Liver (tissue), 9 donors: ENCODE measurements around the gene C10orf67. TPM values are rescaled to one million over a fixed set of nuclear protein-coding genes. Genes with fewer than 3 reads are reported as not detected.

Experiments used
- DNase-seq: peaks from one replicate; pipeline ENCODE4 v3.0.0-alpha.2; 2017; ENCODE audit warnings: low spot score
- H3K27ac ChIP-seq, 2 donors: one replicate each; pipeline ENCODE4 v1.7.0; 2013; ENCODE audit warnings: inconsistent platforms in 2 of 2, low read length in 2 of 2, control low read depth in 1 of 2, low read depth in 1 of 2, mild to moderate bottlenecking in 1 of 2
- H3K27me3 ChIP-seq, 4 donors: one replicate each; pipeline versions ENCODE4 v1.6.1 to v1.7.0; 2013; ENCODE audit warnings: low read length in 3 of 4, inconsistent platforms in 1 of 4, mild to moderate bottlenecking in 1 of 4, moderate library complexity in 1 of 4; ENCODE audit not compliant: control insufficient read depth in 4 of 4, insufficient read depth in 4 of 4
- H3K36me3 ChIP-seq, 4 donors: one replicate each; pipeline versions ENCODE4 v1.6.1 to v1.7.0; 2013; ENCODE audit warnings: low read length in 3 of 4, mild to moderate bottlenecking in 3 of 4, low read depth in 1 of 4, moderate library complexity in 1 of 4; ENCODE audit not compliant: control insufficient read depth in 4 of 4, insufficient read depth in 3 of 4
- H3K4me1 ChIP-seq, 4 donors: one replicate each; pipeline versions ENCODE4 v1.6.1 to v1.7.0; 2013; ENCODE audit warnings: low read length in 3 of 4, mild to moderate bottlenecking in 3 of 4, moderate library complexity in 1 of 4; ENCODE audit not compliant: control insufficient read depth in 4 of 4, insufficient read depth in 4 of 4
- H3K4me3 ChIP-seq, 3 donors: one replicate each; pipeline versions ENCODE4 v1.6.1 to v1.7.0; 2013; ENCODE audit warnings: low read length in 3 of 3, control low read depth in 1 of 3, low read depth in 1 of 3, mild to moderate bottlenecking in 1 of 3
- H3K9ac ChIP-seq, 2 donors: one replicate each; pipeline ENCODE4 v1.7.0; 2013; ENCODE audit warnings: low read length in 2 of 2, mild to moderate bottlenecking in 2 of 2, moderate library complexity in 2 of 2, control low read depth in 1 of 2, low read depth in 1 of 2
- H3K9me3 ChIP-seq, 4 donors: one replicate each; pipeline versions ENCODE4 v1.6.1 to v1.7.0; 2013; ENCODE audit warnings: low read length in 3 of 4; ENCODE audit not compliant: control insufficient read depth in 4 of 4
- CTCF ChIP-seq: fragments of 150-350 bp; IDR thresholded peaks from 2 replicates; pipeline ENCODE4 v1.5.1; 2017; ENCODE audit warnings: improper control_type of control experiment, low read depth, low read length; ENCODE audit not compliant: missing input control
- EGR1 ChIP-seq, 2 donors: IDR thresholded peaks; 2 replicates each; pipeline ENCODE4 v1.6.1; 2016 to 2018; ENCODE audit warnings: antibody characterized with exemption in 2 of 2, low read depth in 2 of 2
- FOXA2 ChIP-seq: IDR thresholded peaks from 2 replicates; pipeline ENCODE4 v1.6.1; 2016; ENCODE audit warnings: antibody characterized with exemption
- HNF4A ChIP-seq, 2 donors: conservative IDR thresholded peaks; 2 replicates each; pipeline ENCODE4 v1.6.1; 2016; ENCODE audit warnings: antibody characterized with exemption in 2 of 2, mild to moderate bottlenecking in 2 of 2
- JUND ChIP-seq, 2 donors: IDR thresholded peaks; 2 replicates each; pipeline ENCODE4 v1.6.1; 2016; ENCODE audit warnings: antibody characterized with exemption in 2 of 2
- MAX ChIP-seq: IDR thresholded peaks from 2 replicates; pipeline ENCODE4 v1.6.1; 2016; ENCODE audit warnings: antibody characterized with exemption
- NR2F2 ChIP-seq: IDR thresholded peaks from 2 replicates; pipeline ENCODE4 v1.6.1; 2016; ENCODE audit warnings: antibody characterized with exemption
- RAD21 ChIP-seq, 2 donors: IDR thresholded peaks; 2 replicates each; pipeline ENCODE4 v1.6.1; 2016; ENCODE audit warnings: antibody characterized with exemption in 2 of 2, mild to moderate bottlenecking in 2 of 2
- REST ChIP-seq: IDR thresholded peaks from 2 replicates; pipeline ENCODE4 v1.6.1; 2016; ENCODE audit warnings: antibody characterized with exemption, mild to moderate bottlenecking
- RXRA ChIP-seq, 2 donors: IDR thresholded peaks; 2 replicates each; pipeline ENCODE4 v1.6.1; 2017 to 2018; ENCODE audit warnings: antibody characterized with exemption in 2 of 2, mild to moderate bottlenecking in 1 of 2
- SP1 ChIP-seq: IDR thresholded peaks from 2 replicates; pipeline ENCODE4 v1.6.1; 2018; ENCODE audit warnings: antibody characterized with exemption, mild to moderate bottlenecking
- TAF1 ChIP-seq: conservative IDR thresholded peaks from 2 replicates; pipeline ENCODE4 v1.6.1; 2016; ENCODE audit warnings: antibody characterized with exemption, mild to moderate bottlenecking
- YY1 ChIP-seq: IDR thresholded peaks from 2 replicates; pipeline ENCODE4 v1.6.1; 2016; ENCODE audit warnings: antibody characterized with exemption, mild to moderate bottlenecking
- ZBTB33 ChIP-seq: IDR thresholded peaks from 2 replicates; pipeline ENCODE4 v1.6.1; 2016; ENCODE audit warnings: antibody characterized with exemption
- WGBS: extraction: QIAGEN DNeasy Blood & Tissue Kit; methylation state at CpG from one replicate; pipeline ENCODE4 v1.1.7; 2013; 5-methylcytosine and 5-hydroxymethylcytosine counted together
- polyA plus RNA-seq, 2 donors: library from polyadenylated mRNA; stranded (reverse) in 1 of 2; unstranded in 1 of 2; fragments of 200-250 nt in 1 of 2; fragments of >200 nt in 1 of 2; fragmentation: Nextera tagmentation in 1 of 2; extraction: Ambion mirVana in 1 of 2; gene quantifications; one replicate each; pipeline versions ENCODE4 v1.2.1 to v1.2.3, GENCODE V29; 2013 to 2015
- total RNA-seq, 2 donors: library from RNA; depleted of rRNA; stranded (reverse); fragments of >200 nt; gene quantifications; one replicate each; pipeline ENCODE4 v1.2.3, GENCODE V29; 2014
- TF ChIP-seq, protein P1 (sequence below): IDR thresholded peaks from 2 replicates; pipeline ENCODE4 v1.6.1; 2016; ENCODE audit warnings: antibody characterized with exemption
- donor health status: healthy.
- donor health status: healthy.
- donor health status: healthy.
- donor health status: healthy.
- donor health status: healthy.

C10orf67 gene
- total and polyA plus RNA-seq, 4 donors = 0.02 TPM; not detected in 3

GRCh38 chr10:23191764-23192711 lies 152.6 kb downstream of the C10orf67 start, which contains the start of gene PTF1A:
PTF1A (plus strand) TSS chr10:23192312; CDS start chr10:23192531, 219 bp downstream.
- WGBS = 3% methylated on average over 107 of the region's 107 CpGs
- Histone ChIP-seq H3K4me1 (peaks cover 3 to 24% (median 10%) of the 10 kb centered on the region in 4 donors), H3K9me3 (no peaks in the 10 kb centered on the region), H3K4me3 (peak within 1 kb of the TSS in 1 of 3 donors; percentile 21), H3K27me3 (peaks cover 4 to 34% (median 7%) of the 10 kb centered on the region in 4 donors), H3K36me3 (no peaks in the 10 kb centered on the region), H3K27ac (no peak within 1 kb of the TSS), H3K9ac (no peak within 1 kb of the TSS)
- no peak for TF ChIP-seq TAF1
- TF ChIP-seq EGR1 (IDR thresholded peaks at IDR 0.05; ENCODE audit: low read depth in 2 of 2) = no peak
- TF ChIP-seq CTCF = no peak
- TF ChIP-seq, protein P1, sequence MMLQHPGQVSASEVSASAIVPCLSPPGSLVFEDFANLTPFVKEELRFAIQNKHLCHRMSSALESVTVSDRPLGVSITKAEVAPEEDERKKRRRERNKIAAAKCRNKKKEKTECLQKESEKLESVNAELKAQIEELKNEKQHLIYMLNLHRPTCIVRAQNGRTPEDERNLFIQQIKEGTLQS = no peak
- no peak for TF ChIP-seq HNF4A (conservative IDR thresholded peaks at IDR 0.05)
- no peak for TF ChIP-seq RAD21 (IDR thresholded peaks at IDR 0.05)
- TF ChIP-seq REST = no peak
- TF ChIP-seq YY1 = no peak
- TF ChIP-seq SP1 = no peak
- TF ChIP-seq JUND (IDR thresholded peaks at IDR 0.05) = no peak
- no peak for TF ChIP-seq NR2F2
- TF ChIP-seq RXRA (IDR thresholded peaks at IDR 0.05) = no peak
- no peak for TF ChIP-seq MAX
- no peak for DNase-seq

- Histone ChIP-seq H3K9ac (no peak overlapping the region), H3K9me3 (no peaks in the 10 kb centered on the region), H3K36me3 (no peaks in the 10 kb centered on the region), H3K4me1 (peaks cover 7 to 24% (median 11%) of the 10 kb centered on the region in 4 donors), H3K27me3 (peaks cover 4 to 31% (median 7%) of the 10 kb centered on the region in 4 donors), H3K27ac (no peak overlapping the region), H3K4me3 (no peak overlapping the region)
- no peak for DNase-seq
- 4% methylated on average over 36 of the region's 36 CpGs for WGBS
- TF ChIP-seq RXRA (IDR thresholded peaks at IDR 0.05) (no peak), ZBTB33 (no peak), MAX (no peak), EGR1 (IDR thresholded peaks at IDR 0.05; ENCODE audit: low read depth in 2 of 2) (no peak), FOXA2 (no peak), NR2F2 (no peak), YY1 (no peak)
Observed at GRCh38 chr10:23190872-23191763, 153.5 kb downstream of the C10orf67 start.
